ENCODE measurements around the gene RPL14. TPM values are rescaled to one million over a fixed set of nuclear protein-coding genes. Genes with fewer than 3 reads are reported as not detected.

The RPL14 gene
- total and polyA plus RNA-seq, 2 of the 13 experiments (the other 11 are each of a cell fraction or from before 2014, with no cell fraction given): 502 to 1,291 TPM

DNA sequence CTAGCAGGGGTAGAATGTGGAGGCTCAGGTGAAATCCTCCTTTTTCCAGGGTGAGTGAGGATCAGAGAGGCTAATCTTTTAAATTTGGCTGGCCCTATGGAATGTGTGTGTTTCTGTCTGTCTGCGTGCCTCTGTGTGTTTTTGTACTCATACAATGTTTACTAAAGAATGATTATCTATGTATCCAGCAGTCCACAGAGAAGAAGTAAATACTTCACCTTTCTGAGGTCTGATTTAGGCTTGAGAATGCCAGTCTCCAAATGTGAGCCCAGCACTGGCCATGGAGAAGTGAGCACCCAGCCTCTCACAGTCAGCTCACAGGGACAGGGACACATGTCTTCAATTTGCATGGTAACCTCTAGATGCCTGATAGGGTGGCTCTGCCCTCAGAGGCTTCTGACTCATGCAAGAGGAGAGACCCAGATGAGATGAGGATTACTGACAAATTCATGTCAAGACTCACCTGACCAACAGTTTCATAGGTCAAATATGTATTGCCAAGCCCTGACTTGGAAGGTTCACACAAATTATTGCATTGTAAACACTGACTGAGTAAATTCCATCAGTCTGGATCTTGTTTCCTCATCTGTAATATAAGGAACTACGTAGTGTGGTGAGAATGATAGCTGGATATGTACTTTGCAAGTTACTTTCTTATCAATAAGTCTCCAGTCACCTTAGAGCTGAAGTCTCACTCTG lies 39.1 kb upstream of the RPL14 start:
- in situ Hi-C loops (cut with HindIII; ENCODE audit: extremely low pct_ligation_motif_present, low pct_unique_long_range_greater_than_20kb) (no loop called here), intact Hi-C loops (cut with micrococcal nuclease; ENCODE audit: unreplicated experiment) (no loop called here)
- Histone ChIP-seq H3K4me2 (ENCODE audit: low read depth, low read length) (no peak overlapping the region), H3K79me2 (ENCODE audit: insufficient read depth, low read length) (no peaks in the 10 kb centered on the region), H3K36me3 (replicated peaks in 1 of 2; ENCODE audit: control insufficient read depth in 1 of 2, insufficient read depth in 2 of 2, low read length in 2 of 2) (no peaks in the 10 kb centered on the region), H3K4me3 (replicated peaks in 1 of 3; ENCODE audit: insufficient read depth in 1 of 3, low read depth in 2 of 3, low read length in 3 of 3) (no peak overlapping the region), H3K27ac (ENCODE audit: extremely low read length, insufficient read depth, low read length) (no peak overlapping the region), H3K4me1 (ENCODE audit: insufficient read depth, low read length) (no peaks in the 10 kb centered on the region), H4K20me1 (ENCODE audit: insufficient read depth, low read length) (no peaks in the 10 kb centered on the region), H3K9me3 (ENCODE audit: low read length) (no peaks in the 10 kb centered on the region), H3K27me3 (ENCODE audit: control insufficient read depth in 1 of 2, insufficient read depth in 2 of 2, low read length in 2 of 2) (no peaks in the 10 kb centered on the region; a peak in 1 of 5 replicates), H2AFZ (ENCODE audit: low read length) (no peak overlapping the region), H3K9ac (ENCODE audit: insufficient read depth, low read depth, low read length) (no peak overlapping the region)
- ChIA-PET POLR2A (no interaction called here), CTCF (ENCODE audit: low intra/inter-chr PET ratio, low total read pairs) (no interaction called here)
- ATAC-seq: peak; percentile 34; the same call in 1 of the 3 replicates
- peak; percentile 26 for FAIRE-seq
- WGBS (ENCODE audit: low lambda C conversion rate): 38% methylated on average over 2 of the region's 2 CpGs
- no peak for TF ChIP-seq ZNF530 (CRISPR knock-in tag; IDR thresholded peaks at IDR 0.05; ENCODE audit: low read depth)
- no peak for TF ChIP-seq RAD51 (IDR thresholded peaks at IDR 0.05; ENCODE audit: borderline replicate concordance)
- TF ChIP-seq, protein P1, sequence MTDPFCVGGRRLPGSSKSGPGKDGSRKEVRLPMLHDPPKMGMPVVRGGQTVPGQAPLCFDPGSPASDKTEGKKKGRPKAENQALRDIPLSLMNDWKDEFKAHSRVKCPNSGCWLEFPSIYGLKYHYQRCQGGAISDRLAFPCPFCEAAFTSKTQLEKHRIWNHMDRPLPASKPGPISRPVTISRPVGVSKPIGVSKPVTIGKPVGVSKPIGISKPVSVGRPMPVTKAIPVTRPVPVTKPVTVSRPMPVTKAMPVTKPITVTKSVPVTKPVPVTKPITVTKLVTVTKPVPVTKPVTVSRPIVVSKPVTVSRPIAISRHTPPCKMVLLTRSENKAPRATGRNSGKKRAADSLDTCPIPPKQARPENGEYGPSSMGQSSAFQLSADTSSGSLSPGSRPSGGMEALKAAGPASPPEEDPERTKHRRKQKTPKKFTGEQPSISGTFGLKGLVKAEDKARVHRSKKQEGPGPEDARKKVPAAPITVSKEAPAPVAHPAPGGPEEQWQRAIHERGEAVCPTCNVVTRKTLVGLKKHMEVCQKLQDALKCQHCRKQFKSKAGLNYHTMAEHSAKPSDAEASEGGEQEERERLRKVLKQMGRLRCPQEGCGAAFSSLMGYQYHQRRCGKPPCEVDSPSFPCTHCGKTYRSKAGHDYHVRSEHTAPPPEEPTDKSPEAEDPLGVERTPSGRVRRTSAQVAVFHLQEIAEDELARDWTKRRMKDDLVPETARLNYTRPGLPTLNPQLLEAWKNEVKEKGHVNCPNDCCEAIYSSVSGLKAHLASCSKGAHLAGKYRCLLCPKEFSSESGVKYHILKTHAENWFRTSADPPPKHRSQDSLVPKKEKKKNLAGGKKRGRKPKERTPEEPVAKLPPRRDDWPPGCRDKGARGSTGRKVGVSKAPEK (CRISPR knock-in tag; IDR thresholded peaks at IDR 0.05; ENCODE audit: borderline replicate concordance): no peak
- no peak for TF ChIP-seq PHB2 (IDR thresholded peaks at IDR 0.05; ENCODE audit: partially characterized antibody)
- TF ChIP-seq ESRRA (CRISPR knock-in tag; IDR thresholded peaks at IDR 0.05; ENCODE audit: low read depth): no peak
- TF ChIP-seq TEAD3 (CRISPR knock-in tag; optimal IDR thresholded peaks at IDR 0.05; ENCODE audit: borderline replicate concordance): no peak
- no peak for TF ChIP-seq ZNF10 (CRISPR knock-in tag; IDR thresholded peaks at IDR 0.05; ENCODE audit: borderline replicate concordance, low read depth)
- no peak for TF ChIP-seq HDAC2 (CRISPR knock-in tag; IDR thresholded peaks at IDR 0.05)
- no peak for TF ChIP-seq TBX2 (CRISPR knock-in tag; IDR thresholded peaks at IDR 0.05; ENCODE audit: borderline replicate concordance)
- no peak for TF ChIP-seq TBX3 (IDR thresholded peaks at IDR 0.05; ENCODE audit: borderline replicate concordance)
- no peak for TF ChIP-seq ZBTB42 (CRISPR knock-in tag; IDR thresholded peaks at IDR 0.05)
- TF ChIP-seq JUND (CRISPR knock-in tag; IDR thresholded peaks at IDR 0.05): no peak
- TF ChIP-seq, protein P2, sequence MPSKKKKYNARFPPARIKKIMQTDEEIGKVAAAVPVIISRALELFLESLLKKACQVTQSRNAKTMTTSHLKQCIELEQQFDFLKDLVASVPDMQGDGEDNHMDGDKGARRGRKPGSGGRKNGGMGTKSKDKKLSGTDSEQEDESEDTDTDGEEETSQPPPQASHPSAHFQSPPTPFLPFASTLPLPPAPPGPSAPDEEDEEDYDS (CRISPR knock-in tag; IDR thresholded peaks at IDR 0.05): no peak
- no peak for TF ChIP-seq DNMT3B (CRISPR knock-in tag; conservative IDR thresholded peaks at IDR 0.05)
- TF ChIP-seq ZNF652 (CRISPR knock-in tag; IDR thresholded peaks at IDR 0.05; ENCODE audit: borderline replicate concordance, low read depth): no peak
- TF ChIP-seq REXO4 (CRISPR knock-in tag; IDR thresholded peaks at IDR 0.05; ENCODE audit: borderline replicate concordance): no peak
- BruUV-seq (replicated peaks): no TSS peak
- no peak for DNase-seq (ENCODE audit: low spot score)
